HEK293 (cell line): Measurements from ENCODE around the gene WNT7A.

ENCODE experiments used
- CTCF ChIA-PET: fragments of 350-600 bp; formaldehyde crosslinking; extraction: SDS; loops from one replicate; lab custom pipeline; 2021; ENCODE audit warnings: antibody characterized with exemption; lab: Yijun Ruan, JAX
- POLR2A ChIA-PET: fragments of 300-600 bp; formaldehyde crosslinking; extraction: SDS; loops from one replicate; lab custom pipeline; 2020; ENCODE audit warnings: antibody characterized with exemption, inconsistent platforms; lab: Yijun Ruan, JAX
- H3K27ac ChIP-seq: fragments of 200-500 bp; sonication (Bioruptor generic); 2 replicates; pipeline ENCODE4 v1.5.1; 2014; ENCODE audit warnings: low read depth, low read length, control low read depth, inconsistent platforms; ENCODE audit errors: extremely low read depth
- H3K36me3 ChIP-seq, 2 experiments: fragments of 200-500 bp in 1 of 2; sonication (Bioruptor generic) in 1 of 2; 1 replicate in 1 of 2; 2 replicates in 1 of 2; pipeline ENCODE4 v1.5.1; 2014 to 2017; ENCODE audit warnings: inconsistent platforms in 2 of 2, low read length in 2 of 2; ENCODE audit not compliant: control insufficient read depth in 2 of 2, insufficient read depth in 1 of 2
- H3K4me1 ChIP-seq: fragments of 200-500 bp; sonication (Bioruptor generic); 2 replicates; pipeline ENCODE4 v1.5.1; 2014; ENCODE audit warnings: mild to moderate bottlenecking, low read length, inconsistent platforms; ENCODE audit not compliant: control insufficient read depth, insufficient read depth
- H3K4me3 ChIP-seq: 2 replicates; pipeline ENCODE4 v1.5.1; 2011; ENCODE audit warnings: low read depth, mild to moderate bottlenecking, control low read depth, low read length, moderate library complexity
- H3K9me3 ChIP-seq: fragments of 200-500 bp; sonication (Bioruptor generic); 2 replicates; pipeline ENCODE4 v1.5.1; 2014; ENCODE audit warnings: low read depth, low read length, inconsistent platforms; ENCODE audit not compliant: control insufficient read depth, insufficient read depth
- CTCF ChIP-seq: fragments of 450-650 bp; formaldehyde crosslinking; IDR thresholded peaks from 2 replicates; pipeline ENCODE4 v1.5.1; 2016; ENCODE audit warnings: missing biosample characterization, missing genetic modification characterization
- KLF17 ChIP-seq: fragments of 450-650 bp; formaldehyde crosslinking; IDR thresholded peaks from 2 replicates; pipeline ENCODE4 v1.5.1; 2016; ENCODE audit warnings: missing biosample characterization, missing genetic modification characterization
- PATZ1 ChIP-seq: fragments of 450-650 bp; formaldehyde crosslinking; IDR thresholded peaks from 2 replicates; pipeline ENCODE4 v1.5.1; 2016; ENCODE audit warnings: missing biosample characterization, missing genetic modification characterization
- SETDB1 ChIP-seq: IDR thresholded peaks from one replicate; pipeline ENCODE4 v1.6.1; 2017; ENCODE audit warnings: mild to moderate bottlenecking, low read length, moderate library complexity, mixed read lengths; ENCODE audit not compliant: insufficient read length
- ZBTB1 ChIP-seq: fragments of 450-650 bp; formaldehyde crosslinking; IDR thresholded peaks from 2 replicates; pipeline ENCODE4 v1.5.1; 2016; ENCODE audit warnings: missing biosample characterization, missing genetic modification characterization
- ZFP41 ChIP-seq: fragments of 450-650 bp; formaldehyde crosslinking; IDR thresholded peaks from 2 replicates; pipeline ENCODE4 v1.5.1; 2016; ENCODE audit warnings: missing biosample characterization, missing genetic modification characterization, borderline replicate concordance
- ZNF132 ChIP-seq: fragments of 450-650 bp; formaldehyde crosslinking; IDR thresholded peaks from 2 replicates; pipeline ENCODE4 v1.5.1; 2017; ENCODE audit warnings: missing biosample characterization, missing genetic modification characterization, borderline replicate concordance
- ZNF148 ChIP-seq: fragments of 450-650 bp; formaldehyde crosslinking; IDR thresholded peaks from 2 replicates; pipeline ENCODE4 v1.5.0; 2017; ENCODE audit warnings: missing biosample characterization, missing genetic modification characterization, borderline replicate concordance
- ZNF169 ChIP-seq: fragments of 450-650 bp; formaldehyde crosslinking; IDR thresholded peaks from 2 replicates; pipeline ENCODE4 v1.5.1; 2016; ENCODE audit warnings: missing biosample characterization, missing genetic modification characterization
- ZNF274 ChIP-seq, 2 experiments: fragments of 200-500 bp in 1 of 2; fragments of 450-650 bp in 1 of 2; sonication (Bioruptor generic) in 1 of 2; formaldehyde crosslinking in 1 of 2; IDR thresholded peaks; 2 replicates each; pipeline versions ENCODE4 v1.5.1 to v1.6.1; 2014 to 2016; ENCODE audit warnings: borderline replicate concordance in 1 of 2, inconsistent platforms in 1 of 2, low read length in 1 of 2, missing biosample characterization in 1 of 2, missing genetic modification characterization in 1 of 2
- ZNF280C ChIP-seq: fragments of 450-650 bp; formaldehyde crosslinking; IDR thresholded peaks from 2 replicates; pipeline ENCODE4 v1.5.1; 2016; ENCODE audit warnings: missing biosample characterization, missing genetic modification characterization
- ZNF514 ChIP-seq: fragments of 450-650 bp; formaldehyde crosslinking; IDR thresholded peaks from 2 replicates; pipeline ENCODE4 v1.5.1; 2016; ENCODE audit warnings: missing biosample characterization, missing genetic modification characterization
- ZNF76 ChIP-seq: fragments of 450-650 bp; formaldehyde crosslinking; IDR thresholded peaks from 2 replicates; pipeline ENCODE4; 2016; ENCODE audit warnings: low read depth, missing biosample characterization, missing genetic modification characterization, borderline replicate concordance
- ZNF776 ChIP-seq: fragments of 450-650 bp; formaldehyde crosslinking; IDR thresholded peaks from 2 replicates; pipeline ENCODE4 v1.5.0; 2017; ENCODE audit warnings: missing biosample characterization, missing genetic modification characterization, borderline replicate concordance
- ZSCAN5A ChIP-seq: fragments of 450-650 bp; formaldehyde crosslinking; IDR thresholded peaks from 2 replicates; pipeline ENCODE4 v1.5.1; 2016; ENCODE audit warnings: missing biosample characterization, missing genetic modification characterization
- ZXDB ChIP-seq: fragments of 450-650 bp; formaldehyde crosslinking; IDR thresholded peaks from 2 replicates; pipeline ENCODE4 v1.5.1; 2016; ENCODE audit warnings: missing biosample characterization, missing genetic modification characterization

WNT7A gene

GRCh38 chr3:13927295-13927694 lies 47.4 kb upstream of the WNT7A start:
- no peak overlapping the region for H3K27ac ChIP-seq
- CTCF ChIA-PET: interaction anchor here (0.9 kb wide), 1 partner anchor 151 kb away, joined by 3 read pairs; no protein-coding TSS in a partner anchor
- no peaks in the 10 kb centered on the region for H3K4me1 ChIP-seq
- POLR2A ChIA-PET: no interaction called here
- no peak overlapping the region for H3K4me3 ChIP-seq
- no peaks in the 10 kb centered on the region for H3K36me3 ChIP-seq
- TF ChIP-seq ZNF169 (no peak), CTCF (tag by site-specific recombination) (peak; percentile 40; the same call in 1 of the 2 replicates)
- TF ChIP-seq, all 188 proteins: peak for 1
- H3K9me3 ChIP-seq: no peaks in the 10 kb centered on the region

- TF ChIP-seq ZXDB (tag by site-specific recombination) (no peak), ZNF148 (no peak), ZNF514 (tag by site-specific recombination) (no peak), ZBTB1 (tag by site-specific recombination) (no peak), ZSCAN5A (no peak), ZNF132 (tag by site-specific recombination) (no peak), ZNF280C (no peak)
- no peaks in the 10 kb centered on the region for H3K4me1 ChIP-seq
- H3K27ac ChIP-seq: no peak overlapping the region
- H3K36me3 ChIP-seq: no peaks in the 10 kb centered on the region
- no peaks in the 10 kb centered on the region; the same call in 1 of the 2 replicates for H3K9me3 ChIP-seq
- CTCF ChIA-PET: interaction anchor here (1.1 kb wide), 1 partner anchor 31 kb away, joined by 6 read pairs; no protein-coding TSS in a partner anchor
- POLR2A ChIA-PET: no interaction called here
- no peak overlapping the region for H3K4me3 ChIP-seq
These were observed 36.5 kb upstream of the WNT7A start for GRCh38 chr3:13916375-13916774.

GRCh38 chr3:13902648-13903238 lies 22.9 kb upstream of the WNT7A start:
- H3K27ac ChIP-seq: no peak overlapping the region
- no peak overlapping the region for H3K4me3 ChIP-seq
- H3K9me3 ChIP-seq: no peaks in the 10 kb centered on the region
- CTCF ChIA-PET: no interaction called here
- TF ChIP-seq ZNF776 (tag by site-specific recombination) (no peak), KLF17 (tag by site-specific recombination) (no peak), ZNF274 (IDR thresholded peaks at IDR 0.05; ENCODE audit: low read length) (peak; percentile 62), ZNF274 (tag by site-specific recombination; IDR thresholded peaks at IDR 0.05; ENCODE audit: borderline replicate concordance) (peak; percentile 70; the same call in 1 of the 2 replicates), ZNF76 (tag by site-specific recombination) (no peak), ZBTB1 (tag by site-specific recombination) (no peak), PATZ1 (tag by site-specific recombination) (no peak), ZFP41 (tag by site-specific recombination) (no peak), SETDB1 (peak; percentile 95)
- TF ChIP-seq, all 188 proteins: peak for 2
- POLR2A ChIA-PET: no interaction called here
- no peaks in the 10 kb centered on the region for H3K36me3 ChIP-seq
- no peaks in the 10 kb centered on the region for H3K4me1 ChIP-seq
